K562 (cell line): ENCODE results near the gene SEMA5A. TPM values are rescaled to one million over a fixed set of nuclear protein-coding genes. Genes with fewer than 3 reads are reported as not detected.

Experiments used
- C11orf30 ChIP-seq: fragments of 450-650 bp; IDR thresholded peaks from 2 replicates; pipeline ENCODE4 v1.6.1; 2016; ENCODE audit warnings: low read depth, mild to moderate bottlenecking
- CAMTA2 ChIP-seq: fragments of 250-450 bp; sonication (Bioruptor Pico); conservative IDR thresholded peaks from 2 replicates; pipeline ENCODE4 v1.5.1; 2022
- MAFF ChIP-seq: IDR thresholded peaks from 2 replicates; pipeline ENCODE4 v1.6.1; 2012; ENCODE audit warnings: low read length, improper control_type of control experiment
- MAFG ChIP-seq: fragments of 450-650 bp; conservative IDR thresholded peaks from 2 replicates; pipeline ENCODE4 v1.6.1; 2016; ENCODE audit warnings: missing genetic modification characterization, missing compliant biosample characterization
- PATZ1 ChIP-seq: fragments of 250-450 bp; sonication (Bioruptor Pico); IDR thresholded peaks from 2 replicates; pipeline ENCODE4 v1.5.0; 2020; ENCODE audit warnings: mild to moderate bottlenecking, borderline replicate concordance
- PRPF4 ChIP-seq: fragments of 200-400 bp; formaldehyde crosslinking; IDR thresholded peaks from one replicate; pipeline ENCODE4 v1.6.1; 2017; ENCODE audit warnings: low read length, low read depth, mild to moderate bottlenecking; ENCODE audit not compliant: insufficient read depth, poor library complexity, severe bottlenecking
- RFX5 ChIP-seq: IDR thresholded peaks from 2 replicates; pipeline ENCODE4 v1.6.1; 2011; ENCODE audit warnings: low read depth, mild to moderate bottlenecking, improper control_type of control experiment, low read length
- ZFPM2 ChIP-seq: fragments of 250-450 bp; sonication (Bioruptor Pico); IDR thresholded peaks from 2 replicates; pipeline ENCODE4 v1.5.1; 2022; ENCODE audit warnings: mild to moderate bottlenecking
- ZNF407 ChIP-seq: fragments of 450-650 bp; IDR thresholded peaks from 2 replicates; pipeline ENCODE4 v1.6.1; 2016; ENCODE audit warnings: low read depth
- ZNF668 ChIP-seq: fragments of 250-450 bp; sonication (Bioruptor Pico); IDR thresholded peaks from 2 replicates; pipeline ENCODE4 v1.8.0; 2022; ENCODE audit warnings: mild to moderate bottlenecking, inconsistent platforms
- polyA plus RNA-seq, 8 experiments: library from polyadenylated mRNA; depleted of rRNA in 4 of 8; stranded (reverse) in 5 of 8; unstranded in 3 of 8; fragments of >200 nt; fragmentation: Nextera tagmentation in 2 of 8; fragmentation: Illumina TruSeq in 1 of 8; extraction: Ambion mirVana in 2 of 8; extraction: Trizol in 1 of 8; gene quantifications; 2 replicates each; pipeline versions ENCODE4 v1.2.1 to v1.2.3, GENCODE V29; 2011 to 2014; ENCODE audit warnings: inconsistent platforms in 1 of 8, missing spikeins in 1 of 8
- total RNA-seq, 7 experiments: library from RNA; depleted of rRNA in 6 of 7; stranded (reverse); fragments of >200 nt in 6 of 7; fragmentation: Illumina TruSeq in 2 of 7; extraction: Trizol in 2 of 7; gene quantifications; 2 replicates each; pipeline versions ENCODE4 v1.2.1 to v1.2.3, GENCODE V29; 2011 to 2021; ENCODE audit warnings: low replicate concordance in 1 of 7

SEMA5A gene
- total and polyA plus RNA-seq, 9 of the 15 experiments (the other 6 are each of a cell fraction or from before 2014, with no cell fraction given) = 0.02 TPM; not detected in 8

GRCh38 chr5:9124838-9125237 is 421.0 kb downstream of the SEMA5A start (continued):
- TF ChIP-seq ZNF407 = no peak
- TF ChIP-seq MAFF = peak; percentile 35; the same call in 1 of the 2 replicates
- no peak for TF ChIP-seq PRPF4
- TF ChIP-seq C11orf30 = peak; percentile 48; the same call in 1 of the 2 replicates
- TF ChIP-seq ZFPM2 (CRISPR knock-in tag) = no peak
- TF ChIP-seq PATZ1 (CRISPR knock-in tag) = no peak
- no peak for TF ChIP-seq CAMTA2
- peak; percentile 46; the same call in 1 of the 2 replicates for TF ChIP-seq MAFG
- TF ChIP-seq RFX5 = no peak
- no peak for TF ChIP-seq ZNF668
- TF ChIP-seq, all 486 proteins: peak for 4
